ENCODE measurements around the gene EFNA5.

EFNA5 gene

DNA sequence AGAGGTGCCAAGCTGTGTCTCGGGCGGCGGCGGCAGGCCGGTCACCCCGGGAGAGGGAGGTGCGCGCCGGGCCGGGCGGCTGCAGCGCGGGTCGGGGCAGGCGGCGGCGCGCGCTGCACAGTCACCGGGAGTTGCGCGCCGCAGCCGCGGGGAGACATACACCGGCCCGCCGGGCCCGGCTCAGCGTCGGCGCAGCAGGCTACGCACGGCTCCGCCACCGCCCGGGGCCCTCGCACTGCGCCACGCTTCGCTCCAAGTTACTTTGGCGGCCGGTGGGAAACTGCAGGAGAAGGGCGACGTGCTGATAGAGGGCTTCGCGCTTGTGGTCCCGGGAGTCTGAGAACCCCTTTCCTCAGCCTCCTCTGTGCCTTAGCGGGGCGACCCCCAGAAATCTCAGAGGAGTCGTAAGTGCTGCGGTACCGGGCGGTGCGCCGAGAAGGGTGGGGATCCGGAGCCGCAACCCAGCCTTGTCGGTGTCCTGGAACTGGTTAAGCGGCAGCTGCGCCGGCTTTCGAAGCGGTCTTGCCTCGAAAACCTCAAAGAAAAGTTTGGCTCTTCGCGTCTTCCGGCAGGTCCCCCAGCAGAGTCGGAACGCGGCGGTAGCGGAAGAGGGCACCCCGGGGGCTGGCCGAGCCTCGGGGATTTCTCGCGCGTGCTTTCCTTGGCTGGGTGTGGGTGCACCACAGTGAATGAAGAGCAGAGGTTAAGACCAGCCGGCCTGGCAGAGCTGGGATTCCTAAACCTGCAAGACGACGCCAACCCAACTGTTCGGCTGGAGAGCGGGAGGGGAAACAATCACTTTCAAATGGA is at the start of gene EFNA5:
Gene EFNA5 (minus strand): TSS at position 6 of the 810 bp plus-strand sequence.
- peak within 1 kb of the TSS; percentile 71 for H3K27ac Mint-ChIP-seq
- peak; percentile 40 to 43 for ATAC-seq (replicated peaks)

DNA sequence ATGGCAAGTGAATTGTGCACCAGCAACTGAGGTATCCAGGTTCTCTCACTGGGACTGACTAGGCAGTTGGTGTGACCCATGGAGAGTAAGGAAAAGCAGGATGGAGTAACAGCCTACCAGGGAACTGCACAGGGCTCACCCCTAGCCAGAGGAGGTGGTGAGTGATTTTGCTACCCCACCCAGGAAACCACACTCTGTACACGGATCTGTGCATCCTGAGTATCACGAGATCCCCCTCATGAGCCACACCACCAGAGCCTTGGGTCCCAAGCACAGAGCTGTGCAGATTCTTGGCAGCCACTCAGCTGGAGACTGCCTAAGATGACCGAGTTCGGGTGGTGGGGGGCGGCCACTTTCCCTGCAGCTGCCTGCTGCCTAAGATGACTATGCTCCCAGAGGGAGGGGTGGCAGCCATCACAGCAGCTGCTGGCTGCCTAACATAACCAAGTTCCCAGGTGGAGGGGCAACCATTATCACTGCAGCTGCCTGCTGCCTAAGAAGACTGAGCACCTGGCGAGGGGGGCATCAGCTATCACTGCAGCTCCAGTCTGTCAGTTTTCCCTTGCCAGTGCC is 48.4 kb upstream of the EFNA5 start:
- no peaks in the 10 kb centered on the region for H3K27me3 Mint-ChIP-seq
- no peaks in the 10 kb centered on the region for H3K36me3 Mint-ChIP-seq
- no peaks in the 10 kb centered on the region for H3K4me1 Mint-ChIP-seq
- H3K27ac Mint-ChIP-seq, result no peak overlapping the region
- ATAC-seq (replicated peaks) (no peak), DNase-seq (no peak)
- H3K4me3 Mint-ChIP-seq, result no peak overlapping the region
- H3K9me3 Mint-ChIP-seq, result peaks cover 27 to 35% of the 10 kb centered on the region in 2 donors

More for the DNA sequence above, at the start of gene EFNA5:
- H3K9me3 Mint-ChIP-seq, result no peaks in the 10 kb centered on the region
- DNase-seq, result no peak
- peaks cover 68 to 80% of the 10 kb centered on the region in 2 donors for H3K27me3 Mint-ChIP-seq
- peaks cover 0 to 5% of the 10 kb centered on the region in 2 donors for H3K36me3 Mint-ChIP-seq
- H3K4me3 Mint-ChIP-seq, result peak within 1 kb of the TSS; percentile 79 to 80
- peaks cover 26 to 46% of the 10 kb centered on the region in 2 donors for H3K4me1 Mint-ChIP-seq

DNA sequence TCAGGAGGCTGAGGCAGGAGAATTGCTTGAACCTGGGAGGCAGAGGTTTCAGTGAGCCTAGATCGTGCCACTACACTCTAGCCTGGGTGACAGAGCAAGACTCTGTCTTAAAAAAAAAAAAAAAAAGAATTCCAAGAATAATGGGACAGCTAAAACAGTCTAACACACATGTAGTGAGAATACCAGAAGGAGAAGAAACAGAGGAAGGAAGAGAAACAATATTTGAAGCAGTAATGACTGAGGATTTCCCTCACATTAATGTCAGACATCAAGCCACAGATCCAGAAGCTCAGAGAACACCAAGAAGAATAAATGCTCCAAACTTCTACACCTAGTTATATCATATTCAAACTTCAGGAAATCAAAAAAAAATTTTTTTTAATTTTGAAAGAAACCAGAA is 47.1 kb upstream of the EFNA5 start:
- ATAC-seq (replicated peaks) (no peak), DNase-seq (no peak)
- Mint-ChIP-seq H3K4me1 (no peaks in the 10 kb centered on the region), H3K4me3 (no peak overlapping the region), H3K27ac (no peak overlapping the region), H3K36me3 (no peaks in the 10 kb centered on the region), H3K27me3 (no peaks in the 10 kb centered on the region), H3K9me3 (peaks cover 23 to 29% of the 10 kb centered on the region in 2 donors)

- Mint-ChIP-seq H3K27me3 (no peaks in the 10 kb centered on the region), H3K4me3 (no peak overlapping the region), H3K4me1 (no peaks in the 10 kb centered on the region), H3K36me3 (no peaks in the 10 kb centered on the region), H3K27ac (no peak overlapping the region), H3K9me3 (peaks cover 3 to 4% of the 10 kb centered on the region in 2 donors)
- DNase-seq (no peak), ATAC-seq (replicated peaks) (no peak)
Observed at GRCh38 chr5:107713228-107713627, 42.5 kb upstream of the EFNA5 start.

DNA sequence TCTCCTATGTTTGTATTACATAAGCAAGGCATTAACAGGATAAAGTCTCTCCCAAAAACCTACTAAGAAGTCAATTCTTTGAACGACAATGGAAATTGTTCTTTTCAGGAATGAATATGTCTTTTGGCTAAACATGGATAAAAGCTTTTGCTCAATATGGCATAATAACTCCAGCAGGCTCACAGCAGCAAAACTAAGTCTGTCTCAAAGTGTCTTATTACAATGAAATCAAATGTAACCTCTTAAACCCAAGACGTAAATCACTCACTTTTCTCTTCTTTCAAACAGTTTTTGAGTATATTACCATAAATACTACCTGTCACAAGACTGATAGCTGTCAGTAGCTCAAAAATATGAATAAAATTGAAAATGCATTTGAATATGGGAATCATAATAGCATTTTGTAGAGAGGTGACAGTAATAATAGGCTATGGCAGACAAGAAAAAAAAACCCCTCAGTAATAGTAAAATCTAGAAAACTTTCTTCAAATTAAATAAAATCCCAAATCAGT is 41.7 kb upstream of the EFNA5 start:
- Mint-ChIP-seq H3K36me3 (no peaks in the 10 kb centered on the region), H3K4me3 (no peak overlapping the region), H3K4me1 (no peaks in the 10 kb centered on the region), H3K27ac (no peak overlapping the region), H3K27me3 (no peaks in the 10 kb centered on the region), H3K9me3 (peaks cover 5% of the 10 kb centered on the region in 2 donors)
- DNase-seq (no peak), ATAC-seq (replicated peaks) (no peak)

- no peaks in the 10 kb centered on the region for H3K27me3 Mint-ChIP-seq
- no peaks in the 10 kb centered on the region for H3K36me3 Mint-ChIP-seq
- ATAC-seq (replicated peaks) (no peak), DNase-seq (no peak)
- no peaks in the 10 kb centered on the region for H3K4me1 Mint-ChIP-seq
- no peak overlapping the region for H3K4me3 Mint-ChIP-seq
- H3K9me3 Mint-ChIP-seq, result peaks cover 7 to 8% of the 10 kb centered on the region in 2 donors
- H3K27ac Mint-ChIP-seq, result no peak overlapping the region
Observed at GRCh38 chr5:107705402-107706014, 34.8 kb upstream of the EFNA5 start.

- ATAC-seq (replicated peaks), result no peak
- peaks cover 7 to 8% of the 10 kb centered on the region in 2 donors for H3K9me3 Mint-ChIP-seq
- no peak for DNase-seq
- no peaks in the 10 kb centered on the region for H3K36me3 Mint-ChIP-seq
- no peak overlapping the region for H3K27ac Mint-ChIP-seq
- no peak overlapping the region for H3K4me3 Mint-ChIP-seq
- no peaks in the 10 kb centered on the region for H3K4me1 Mint-ChIP-seq
- H3K27me3 Mint-ChIP-seq, result no peaks in the 10 kb centered on the region
Observed at GRCh38 chr5:107704681-107705401, 34.1 kb upstream of the EFNA5 start.

DNA sequence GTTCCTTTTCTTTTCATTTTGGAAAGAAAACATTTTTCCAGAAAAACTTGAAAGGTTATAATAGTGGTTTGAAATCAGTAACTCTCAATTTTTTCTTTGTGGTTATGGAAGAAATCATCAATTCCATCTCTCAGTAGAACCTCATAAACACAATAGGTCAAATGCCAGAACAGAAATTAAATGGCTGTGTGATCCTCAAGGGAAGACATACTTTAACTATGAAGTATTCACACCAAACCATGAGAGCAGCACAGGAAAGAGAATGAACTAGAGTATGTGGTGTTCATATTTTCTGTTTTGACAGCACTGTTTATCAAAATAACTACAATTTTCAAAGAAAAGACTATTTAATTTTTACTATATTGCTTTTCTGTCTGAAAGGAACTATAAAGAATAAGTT is 29.7 kb upstream of the EFNA5 start:
- Mint-ChIP-seq H3K27ac (no peak overlapping the region), H3K36me3 (no peaks in the 10 kb centered on the region), H3K4me1 (no peaks in the 10 kb centered on the region), H3K27me3 (no peaks in the 10 kb centered on the region), H3K9me3 (no peaks in the 10 kb centered on the region), H3K4me3 (no peak overlapping the region)
- DNase-seq (no peak), ATAC-seq (replicated peaks) (no peak)

DNA sequence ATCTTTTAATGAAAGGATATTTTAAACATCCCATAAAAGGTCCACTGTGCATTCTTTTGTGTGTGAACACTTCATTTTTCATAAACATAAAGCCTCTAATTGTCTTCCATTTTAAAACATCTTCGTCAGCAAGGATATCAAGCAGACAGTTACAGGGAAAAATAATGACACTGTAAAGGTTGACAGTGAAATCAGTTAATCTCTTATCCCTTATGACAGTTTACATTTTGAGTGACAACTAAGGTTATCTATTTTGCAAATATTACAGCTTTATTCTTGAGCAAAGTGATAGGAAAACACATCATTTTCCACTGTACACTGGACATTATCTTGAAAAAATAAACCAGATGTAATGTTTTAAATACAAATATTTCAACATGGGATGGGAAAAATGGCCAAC is 28.7 kb upstream of the EFNA5 start:
- DNase-seq (no peak), ATAC-seq (replicated peaks) (no peak)
- Mint-ChIP-seq H3K4me1 (no peaks in the 10 kb centered on the region), H3K36me3 (no peaks in the 10 kb centered on the region), H3K27me3 (no peaks in the 10 kb centered on the region), H3K4me3 (no peak overlapping the region), H3K9me3 (peaks cover 0 to 1% of the 10 kb centered on the region in 2 donors), H3K27ac (no peak overlapping the region)

GRCh38 chr5:107698286-107698685 is 27.5 kb upstream of the EFNA5 start:
- H3K27ac Mint-ChIP-seq, result no peak overlapping the region
- ATAC-seq (replicated peaks), result no peak

GRCh38 chr5:107696498-107696897 is 25.8 kb upstream of the EFNA5 start:
- DNase-seq (no peak), ATAC-seq (replicated peaks) (no peak)
- no peaks in the 10 kb centered on the region for H3K27me3 Mint-ChIP-seq
- no peak overlapping the region for H3K27ac Mint-ChIP-seq
- peaks cover 0 to 3% of the 10 kb centered on the region in 2 donors for H3K9me3 Mint-ChIP-seq
- H3K4me1 Mint-ChIP-seq, result no peaks in the 10 kb centered on the region
- no peaks in the 10 kb centered on the region for H3K36me3 Mint-ChIP-seq
- no peak overlapping the region for H3K4me3 Mint-ChIP-seq

More at GRCh38 chr5:107698286-107698685, 27.5 kb upstream of the EFNA5 start:
- Mint-ChIP-seq H3K36me3 (no peaks in the 10 kb centered on the region), H3K9me3 (peaks cover 0 to 1% of the 10 kb centered on the region in 2 donors), H3K27me3 (no peaks in the 10 kb centered on the region), H3K4me1 (no peaks in the 10 kb centered on the region), H3K4me3 (no peak overlapping the region)
- DNase-seq, result no peak

DNA sequence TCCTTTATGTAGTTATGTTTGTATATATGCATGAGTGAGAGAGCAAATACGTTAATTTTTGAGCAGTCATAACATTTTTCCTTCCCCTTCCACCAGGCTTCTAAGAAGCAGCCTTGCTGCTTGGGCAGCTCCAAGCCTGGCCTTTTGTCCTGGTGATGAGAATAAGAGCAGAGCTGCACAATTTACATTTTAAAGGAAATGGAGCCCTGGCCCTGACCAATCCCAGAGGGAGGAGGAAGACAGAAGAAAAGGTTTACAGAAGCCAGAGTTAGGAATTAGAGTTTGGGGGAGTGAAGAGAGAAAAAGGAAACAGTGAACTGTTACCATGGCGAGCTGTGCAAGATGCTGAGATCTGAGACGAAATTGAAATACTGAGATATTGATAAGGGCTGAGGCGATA is 25.3 kb upstream of the EFNA5 start:
- H3K36me3 Mint-ChIP-seq, result no peaks in the 10 kb centered on the region
- no peak overlapping the region for H3K27ac Mint-ChIP-seq
- H3K9me3 Mint-ChIP-seq, result peaks cover 0 to 3% of the 10 kb centered on the region in 2 donors
- no peak overlapping the region for H3K4me3 Mint-ChIP-seq
- DNase-seq (no peak), ATAC-seq (replicated peaks) (no peak)
- H3K27me3 Mint-ChIP-seq, result no peaks in the 10 kb centered on the region
- no peaks in the 10 kb centered on the region for H3K4me1 Mint-ChIP-seq

- no peaks in the 10 kb centered on the region for H3K4me1 Mint-ChIP-seq
- no peak for ATAC-seq (replicated peaks)
Observed at GRCh38 chr5:107687937-107688336, 17.2 kb upstream of the EFNA5 start.

GRCh38 chr5:107687404-107687803 is 16.7 kb upstream of the EFNA5 start:
- peaks cover 2 to 3% of the 10 kb centered on the region in 2 donors for H3K27me3 Mint-ChIP-seq
- peaks cover 0 to under 1% of the 10 kb centered on the region in 2 donors for H3K9me3 Mint-ChIP-seq
- ATAC-seq (replicated peaks), result no peak
- H3K27ac Mint-ChIP-seq, result no peak overlapping the region
- no peaks in the 10 kb centered on the region for H3K4me1 Mint-ChIP-seq
- H3K36me3 Mint-ChIP-seq, result no peaks in the 10 kb centered on the region
- H3K4me3 Mint-ChIP-seq, result no peak overlapping the region
- DNase-seq, result no peak

More at GRCh38 chr5:107687937-107688336, 17.2 kb upstream of the EFNA5 start:
- H3K27me3 Mint-ChIP-seq, result peaks cover 0 to 3% of the 10 kb centered on the region in 2 donors
- no peak for DNase-seq
- H3K9me3 Mint-ChIP-seq, result peaks cover 0 to 1% of the 10 kb centered on the region in 2 donors
- no peaks in the 10 kb centered on the region for H3K36me3 Mint-ChIP-seq
- no peak overlapping the region for H3K27ac Mint-ChIP-seq
- no peak overlapping the region for H3K4me3 Mint-ChIP-seq
